HepG2 (cell line): ENCODE measurements around the gene TAB2. TPM values are rescaled to one million over a fixed set of nuclear protein-coding genes. Genes with fewer than 3 reads are reported as not detected.
A peak's percentile ranks its signal among the peaks of the same experiment; 100 is the strongest.

Experiments used
- CBX5 ChIP-seq: sonication (generic); formaldehyde crosslinking; IDR thresholded peaks from 2 replicates; pipeline ENCODE4 v1.4.0; 2020; ENCODE audit warnings: missing genetic modification reagents, borderline replicate concordance
- DRAP1 ChIP-seq: IDR thresholded peaks from 2 replicates; pipeline ENCODE4 v1.6.1; 2016; ENCODE audit warnings: missing genetic modification reagents, missing compliant biosample characterization
- FOXC1 ChIP-seq: sonication (generic); formaldehyde crosslinking; IDR thresholded peaks from 2 replicates; pipeline ENCODE4 v1.8.0; 2022; ENCODE audit warnings: mild to moderate bottlenecking, missing genetic modification reagents, borderline replicate concordance
- MAZ ChIP-seq, 2 experiments: sonication (generic) in 1 of 2; formaldehyde crosslinking in 1 of 2; IDR thresholded peaks; 2 replicates each; pipeline versions ENCODE4 v1.5.0 to v1.6.1; 2012 to 2020; ENCODE audit warnings: low read depth in 2 of 2, mild to moderate bottlenecking in 2 of 2, borderline replicate concordance in 1 of 2, improper control_type of control experiment in 1 of 2, low read length in 1 of 2, missing genetic modification reagents in 1 of 2, moderate library complexity in 1 of 2
- MEF2D ChIP-seq: sonication (generic); formaldehyde crosslinking; IDR thresholded peaks from 2 replicates; pipeline ENCODE4 v1.5.1; 2020; ENCODE audit warnings: mild to moderate bottlenecking, missing genetic modification reagents
- MXD3 ChIP-seq: IDR thresholded peaks from 2 replicates; pipeline ENCODE4 v1.6.1; 2016; ENCODE audit warnings: mild to moderate bottlenecking, missing biosample characterization, missing genetic modification reagents
- NR2F6 ChIP-seq, 2 experiments: IDR thresholded peaks; 2 replicates each; pipeline ENCODE4 v1.6.1; 2016; ENCODE audit warnings: antibody characterized with exemption in 1 of 2, mild to moderate bottlenecking in 1 of 2
- POGZ ChIP-seq: sonication (generic); formaldehyde crosslinking; IDR thresholded peaks from 2 replicates; pipeline ENCODE4 v1.4.0; 2020; ENCODE audit warnings: mild to moderate bottlenecking, missing genetic modification reagents
- SALL1 ChIP-seq: sonication (generic); formaldehyde crosslinking; IDR thresholded peaks from 2 replicates; pipeline ENCODE4 v1.8.0; 2022; ENCODE audit warnings: mild to moderate bottlenecking, missing genetic modification reagents
- TFE3 ChIP-seq: IDR thresholded peaks from 2 replicates; pipeline ENCODE4 v1.6.1; 2016
- ZBTB20 ChIP-seq: sonication (generic); formaldehyde crosslinking; IDR thresholded peaks from 2 replicates; pipeline ENCODE4 v1.8.1; 2023; ENCODE audit warnings: missing genetic modification reagents, low read depth, mild to moderate bottlenecking, borderline replicate concordance
- ZNF205 ChIP-seq: IDR thresholded peaks from 2 replicates; pipeline ENCODE4 v1.6.1; 2018; ENCODE audit warnings: missing biosample characterization, missing genetic modification reagents
- ZNF407 ChIP-seq: sonication (generic); formaldehyde crosslinking; IDR thresholded peaks from one replicate; pipeline ENCODE4 v1.5.1; 2020; ENCODE audit warnings: mild to moderate bottlenecking, missing genetic modification reagents; ENCODE audit errors: not compliant biosample characterization
- ZNF619 ChIP-seq: sonication (generic); formaldehyde crosslinking; IDR thresholded peaks from 2 replicates; pipeline ENCODE4 v1.4.0; 2020; ENCODE audit warnings: mild to moderate bottlenecking, missing genetic modification reagents
- ZNF777 ChIP-seq: sonication (generic); formaldehyde crosslinking; IDR thresholded peaks from 2 replicates; pipeline ENCODE4 v1.4.0; 2020; ENCODE audit warnings: missing genetic modification reagents
- ZNF781 ChIP-seq: sonication (generic); formaldehyde crosslinking; IDR thresholded peaks from 2 replicates; pipeline ENCODE4 v1.5.1; 2020; ENCODE audit warnings: borderline replicate concordance, mild to moderate bottlenecking, missing genetic modification reagents; ENCODE audit errors: not compliant biosample characterization
- polyA plus RNA-seq, 8 experiments: library from polyadenylated mRNA; depleted of rRNA in 3 of 8; stranded (reverse) in 7 of 8; unstranded in 1 of 8; fragments of >200 nt; fragmentation: Illumina TruSeq in 4 of 8; extraction: Trizol in 4 of 8; gene quantifications; 2 replicates each; pipeline versions ENCODE4 v1.2.1 to v1.2.3, GENCODE V29; 2011 to 2016; ENCODE audit warnings: low read depth in 4 of 8, missing spikeins in 1 of 8, mixed read lengths in 1 of 8; ENCODE audit not compliant: insufficient read depth in 1 of 8
- total RNA-seq, 5 experiments: library from RNA; depleted of rRNA; stranded (reverse); fragments of >200 nt; fragmentation: Illumina TruSeq; extraction: Trizol; gene quantifications; 2 replicates each; pipeline ENCODE4 v1.2.3, GENCODE V29; 2016; ENCODE audit warnings: low read depth in 1 of 5

Gene TAB2
- total and polyA plus RNA-seq, 2 of the 13 experiments (the other 11 are each of a cell fraction or from before 2014, with no cell fraction given), result 23.7 to 50.2 TPM

GRCh38 chr6:149431905-149432775 lies 114.6 kb downstream of the TAB2 start (continued):
- TF ChIP-seq ZNF407 (peak; percentile 71), NR2F6 (IDR thresholded peaks at IDR 0.05) (peak; percentile 87), NR2F6 (CRISPR knock-in tag; IDR thresholded peaks at IDR 0.05) (peak; percentile 96), MXD3 (0 out of 2 replicates have a peak, but pooled peaks have one; percentile 52), CBX5 (CRISPR knock-in tag) (peak; percentile 87), ZNF619 (peak; percentile 94), DRAP1 (CRISPR knock-in tag) (peak; percentile 24; the same call in 1 of the 2 replicates), FOXC1 (CRISPR knock-in tag) (0 out of 2 replicates have a peak, but pooled peaks have one; percentile 71), ZNF205 (CRISPR knock-in tag) (peak; percentile 60; the same call in 1 of the 2 replicates), MEF2D (peak; percentile 80), POGZ (CRISPR knock-in tag) (0 out of 2 replicates have a peak, but pooled peaks have one; percentile 28), ZNF781 (peak; percentile 83), MAZ (IDR thresholded peaks at IDR 0.05; ENCODE audit: borderline replicate concordance, low read depth, low read length) (no peak), MAZ (CRISPR knock-in tag; IDR thresholded peaks at IDR 0.05; ENCODE audit: low read depth) (peak; percentile 47; the same call in 1 of the 2 replicates), TFE3 (CRISPR knock-in tag) (peak; percentile 59; the same call in 1 of the 2 replicates), ZBTB20 (CRISPR knock-in tag) (peak; percentile 20; the same call in 1 of the 2 replicates), SALL1 (CRISPR knock-in tag) (peak; percentile 91; the same call in 1 of the 2 replicates), ZNF777 (CRISPR knock-in tag) (peak; percentile 27; the same call in 1 of the 2 replicates)
